DND-41 (cell line): ENCODE measurements around the gene ABLIM2.

ENCODE experiments used
- ATAC-seq: fragments of 200-7000 bp; cut with Tn5 transposase; 3 replicates; pipeline ENCODE4 v1.9.1; 2021; ENCODE audit warnings: low read depth; ENCODE audit not compliant: insufficient read depth
- DNase-seq: peaks from one replicate; pipeline ENCODE4 v3.0.0-alpha.2; 2020
- H2AFZ ChIP-seq: 2 replicates; pipeline ENCODE4 v1.6.0; 2012; ENCODE audit warnings: low read depth, low read length
- H3K27ac ChIP-seq: 2 replicates; pipeline ENCODE4 v1.5.1; 2012; ENCODE audit warnings: low read length, inconsistent platforms
- H3K27me3 ChIP-seq: fragments of 200-600 bp; sonication (generic); 2 replicates; pipeline ENCODE4 v1.6.0; 2012; ENCODE audit warnings: low read length, mild to moderate bottlenecking, inconsistent platforms; ENCODE audit not compliant: insufficient read depth, poor library complexity
- H3K36me3 ChIP-seq: 2 replicates; pipeline ENCODE4 v1.5.1; 2012; ENCODE audit warnings: low read length, inconsistent platforms; ENCODE audit not compliant: insufficient read depth
- H3K4me1 ChIP-seq: 2 replicates; pipeline ENCODE4 v1.5.1; 2012; ENCODE audit warnings: mild to moderate bottlenecking, low read length; ENCODE audit not compliant: insufficient read depth
- H3K4me2 ChIP-seq: 2 replicates; pipeline ENCODE4 v1.6.0; 2012; ENCODE audit warnings: mild to moderate bottlenecking, moderate library complexity, low read length, inconsistent platforms; ENCODE audit not compliant: insufficient read depth
- H3K4me3 ChIP-seq, 2 experiments: fragments of 200-600 bp in 1 of 2; shearing (Covaris generic) in 1 of 2; 2 replicates each; pipeline ENCODE4 v1.5.1; 2012 to 2016; ENCODE audit warnings: inconsistent platforms in 2 of 2, low read length in 2 of 2, mild to moderate bottlenecking in 2 of 2, low read depth in 1 of 2, moderate library complexity in 1 of 2
- H3K79me2 ChIP-seq: 2 replicates; pipeline ENCODE4 v1.6.0; 2012; ENCODE audit warnings: low read length, inconsistent platforms; ENCODE audit not compliant: insufficient read depth
- H3K9ac ChIP-seq: 2 replicates; pipeline ENCODE4 v1.6.0; 2012; ENCODE audit warnings: low read depth, mild to moderate bottlenecking, inconsistent platforms, low read length, moderate library complexity
- H3K9me3 ChIP-seq: 2 replicates; pipeline ENCODE4 v1.5.1; 2012; ENCODE audit warnings: low read length, moderate library complexity, mild to moderate bottlenecking, inconsistent platforms; ENCODE audit not compliant: insufficient read depth, severe bottlenecking
- H4K20me1 ChIP-seq: 2 replicates; pipeline ENCODE4 v1.6.0; 2012; ENCODE audit warnings: low read length; ENCODE audit not compliant: insufficient read depth
- EZH2 ChIP-seq: IDR thresholded peaks from 3 replicates; pipeline ENCODE4 v1.6.1; 2012; ENCODE audit warnings: borderline replicate concordance, low read depth, mild to moderate bottlenecking, moderate library complexity, low read length, inconsistent platforms; ENCODE audit not compliant: severe bottlenecking
- TF ChIP-seq, protein P1 (sequence below): IDR thresholded peaks from 2 replicates; pipeline ENCODE4 v1.5.1; 2012; ENCODE audit warnings: borderline replicate concordance, low read length, moderate library complexity, mild to moderate bottlenecking; ENCODE audit not compliant: poor library complexity, severe bottlenecking; ENCODE audit errors: extremely low read depth

ABLIM2 gene

DNA sequence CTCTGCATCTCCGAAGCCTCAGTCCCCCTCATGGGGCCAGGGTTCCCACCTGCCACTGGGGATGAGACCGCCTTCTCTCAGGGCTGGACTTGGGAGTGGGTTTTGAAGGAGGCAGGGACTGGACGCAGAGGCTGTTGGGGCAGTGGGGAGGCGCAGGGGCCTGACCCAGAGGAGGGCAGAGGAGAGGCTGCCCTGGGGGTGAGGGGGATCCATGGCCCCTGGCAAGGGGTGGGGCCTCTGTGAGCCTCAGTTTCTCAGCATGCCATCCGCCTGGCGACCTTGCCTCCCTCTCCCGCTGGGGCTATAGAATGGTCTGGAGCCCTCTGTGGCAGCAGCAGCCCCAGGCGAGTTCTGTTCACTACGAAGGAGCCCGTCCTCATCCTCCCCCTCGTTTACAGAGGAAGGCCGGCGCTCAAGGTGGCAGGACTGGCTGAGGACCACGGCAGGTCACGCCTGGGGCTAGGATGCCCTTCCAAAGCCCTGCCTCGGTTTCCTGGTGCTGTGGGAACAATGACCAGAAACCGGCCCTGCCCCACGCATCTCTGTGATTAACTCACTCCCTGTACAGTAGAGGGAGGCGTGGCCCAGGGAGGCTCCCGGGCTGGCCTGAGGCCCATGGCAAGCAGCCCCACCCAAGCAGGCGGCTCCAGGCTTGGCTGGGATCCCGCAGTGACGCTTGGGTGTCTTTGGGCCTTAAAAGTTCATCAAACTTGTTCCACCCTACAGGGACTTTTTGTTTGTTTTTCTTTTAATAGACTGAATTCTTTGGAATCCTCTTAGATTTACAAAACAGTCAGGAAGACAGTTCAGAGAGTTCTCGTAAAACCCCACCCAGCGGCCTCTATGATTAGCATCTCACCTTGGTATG is 24.5 kb upstream of the ABLIM2 start:
- Histone ChIP-seq H3K4me3 (no peak overlapping the region), H3K27ac (no peak overlapping the region)

DNA sequence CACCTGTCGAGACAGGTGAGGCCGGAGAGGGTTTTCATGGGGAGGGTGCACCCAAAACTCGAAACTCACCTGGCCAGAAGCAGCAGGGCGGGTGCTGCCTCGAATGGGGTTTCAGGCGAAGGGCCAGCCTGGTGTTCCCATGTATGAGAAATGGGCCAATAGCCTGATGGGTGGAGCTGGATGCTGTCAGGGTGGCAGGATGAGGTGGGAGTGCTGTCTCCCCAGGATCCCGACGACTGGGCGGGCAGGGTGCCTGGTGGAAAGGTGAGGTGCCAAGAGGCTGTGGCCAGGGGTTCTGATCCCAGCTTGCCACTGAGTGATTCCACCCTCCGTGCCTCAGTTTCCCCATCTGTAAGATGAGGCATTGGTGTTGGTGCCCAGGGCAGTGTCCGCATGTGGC is 23.7 kb upstream of the ABLIM2 start:
- Histone ChIP-seq H3K9ac (no peak overlapping the region), H3K79me2 (no peaks in the 10 kb centered on the region), H3K27me3 (no peaks in the 10 kb centered on the region), H4K20me1 (peaks cover 3% of the 10 kb centered on the region; the same call in 1 of the 2 replicates), H3K9me3 (no peaks in the 10 kb centered on the region), H3K4me3 (no peak overlapping the region), H2AFZ (no peak overlapping the region), H3K27ac (no peak overlapping the region), H3K4me1 (peaks cover 5% of the 10 kb centered on the region; the same call in 1 of the 2 replicates), H3K4me2 (no peak overlapping the region), H3K36me3 (no peaks in the 10 kb centered on the region)
- DNase-seq (no peak), ATAC-seq (no peak)
- TF ChIP-seq, protein P1, sequence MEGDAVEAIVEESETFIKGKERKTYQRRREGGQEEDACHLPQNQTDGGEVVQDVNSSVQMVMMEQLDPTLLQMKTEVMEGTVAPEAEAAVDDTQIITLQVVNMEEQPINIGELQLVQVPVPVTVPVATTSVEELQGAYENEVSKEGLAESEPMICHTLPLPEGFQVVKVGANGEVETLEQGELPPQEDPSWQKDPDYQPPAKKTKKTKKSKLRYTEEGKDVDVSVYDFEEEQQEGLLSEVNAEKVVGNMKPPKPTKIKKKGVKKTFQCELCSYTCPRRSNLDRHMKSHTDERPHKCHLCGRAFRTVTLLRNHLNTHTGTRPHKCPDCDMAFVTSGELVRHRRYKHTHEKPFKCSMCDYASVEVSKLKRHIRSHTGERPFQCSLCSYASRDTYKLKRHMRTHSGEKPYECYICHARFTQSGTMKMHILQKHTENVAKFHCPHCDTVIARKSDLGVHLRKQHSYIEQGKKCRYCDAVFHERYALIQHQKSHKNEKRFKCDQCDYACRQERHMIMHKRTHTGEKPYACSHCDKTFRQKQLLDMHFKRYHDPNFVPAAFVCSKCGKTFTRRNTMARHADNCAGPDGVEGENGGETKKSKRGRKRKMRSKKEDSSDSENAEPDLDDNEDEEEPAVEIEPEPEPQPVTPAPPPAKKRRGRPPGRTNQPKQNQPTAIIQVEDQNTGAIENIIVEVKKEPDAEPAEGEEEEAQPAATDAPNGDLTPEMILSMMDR = no peak
- no peak for TF ChIP-seq EZH2

More for the DNA sequence above, 24.5 kb upstream of the ABLIM2 start:
- Histone ChIP-seq H3K4me2 (no peak overlapping the region), H3K9me3 (no peaks in the 10 kb centered on the region), H3K79me2 (no peaks in the 10 kb centered on the region), H2AFZ (no peak overlapping the region), H4K20me1 (peaks cover 3% of the 10 kb centered on the region; the same call in 1 of the 2 replicates), H3K9ac (no peak overlapping the region), H3K36me3 (no peaks in the 10 kb centered on the region), H3K4me1 (no peaks in the 10 kb centered on the region), H3K27me3 (no peaks in the 10 kb centered on the region)
- TF ChIP-seq, protein P1 = no peak
- no peak for TF ChIP-seq EZH2
- ATAC-seq = no peak
- DNase-seq = no peak

DNA sequence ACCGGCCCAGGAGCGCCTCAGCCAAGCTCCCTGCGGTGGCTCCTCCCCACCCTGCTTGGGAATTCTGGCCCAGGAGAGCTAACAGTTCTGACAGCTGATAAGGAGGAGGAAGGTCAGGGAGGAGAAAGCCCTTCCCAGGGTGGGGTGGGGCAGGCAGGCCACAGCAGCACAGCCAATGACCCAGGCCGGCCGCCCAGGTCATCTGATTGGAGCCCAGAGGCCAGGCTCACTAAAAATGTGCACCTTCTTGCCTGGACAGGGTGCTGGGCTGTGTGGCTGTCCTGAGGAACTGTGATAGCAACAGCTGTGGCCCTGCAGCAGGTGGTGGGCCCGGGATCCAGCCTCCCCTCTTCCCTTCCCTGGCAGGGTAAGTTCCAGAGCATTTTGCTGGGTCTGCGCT is 23.2 kb upstream of the ABLIM2 start:
- Histone ChIP-seq H3K4me3 (no peak overlapping the region), H3K79me2 (no peaks in the 10 kb centered on the region), H3K4me1 (peaks cover 9% of the 10 kb centered on the region), H3K9me3 (no peaks in the 10 kb centered on the region), H3K4me2 (no peak overlapping the region), H3K9ac (no peak overlapping the region), H3K27me3 (no peaks in the 10 kb centered on the region), H3K27ac (no peak overlapping the region), H4K20me1 (peaks cover 3% of the 10 kb centered on the region; the same call in 1 of the 2 replicates), H2AFZ (no peak overlapping the region), H3K36me3 (no peaks in the 10 kb centered on the region)
- TF ChIP-seq, protein P1 = no peak
- DNase-seq (no peak), ATAC-seq (no peak)
